Central memory CD8-positive, alpha-beta T cell (primary cell): ENCODE measurements around the gene NMNAT2.
"Not testable (repeated sequence)": the region's sequence is repeated elsewhere in the genome, so short reads cannot be mapped to it uniquely, and the experiment has no call there.

Experiments used
- ATAC-seq: fragments of 150-1000 bp; cut with Tn5 transposase; replicated peaks from 2 replicates; pipeline ENCODE4 v1.10.0; 2022; ENCODE audit warnings: mild to moderate bottlenecking, moderate FRiP score, moderate number of reproducible peaks; ENCODE audit not compliant: poor library complexity, severe bottlenecking; ENCODE audit errors: extremely low read depth
- DNase-seq, 2 donors: peaks; one replicate each; pipeline ENCODE4 v3.0.0; 2021; ENCODE audit warnings: low spot score in 2 of 2
- H3K27ac Mint-ChIP-seq: one replicate; pipeline ENCODE4 v1.8.0; 2022; ENCODE audit warnings: low read depth, mild to moderate bottlenecking, moderate library complexity, mixed read lengths
- H3K27me3 Mint-ChIP-seq: one replicate; pipeline ENCODE4 v1.8.0; 2022; ENCODE audit warnings: mixed read lengths
- H3K36me3 Mint-ChIP-seq: one replicate; pipeline ENCODE4 v1.8.0; 2022; ENCODE audit warnings: mild to moderate bottlenecking, moderate library complexity, mixed read lengths; ENCODE audit not compliant: insufficient read depth
- H3K4me1 Mint-ChIP-seq: one replicate; pipeline ENCODE4 v1.8.0; 2022; ENCODE audit warnings: mixed read lengths
- H3K4me3 Mint-ChIP-seq: one replicate; pipeline ENCODE4 v1.8.0; 2022; ENCODE audit warnings: mild to moderate bottlenecking, moderate library complexity, mixed read lengths
- H3K9me3 Mint-ChIP-seq: one replicate; pipeline ENCODE4 v1.8.0; 2022; ENCODE audit warnings: mixed read lengths

Gene NMNAT2

DNA sequence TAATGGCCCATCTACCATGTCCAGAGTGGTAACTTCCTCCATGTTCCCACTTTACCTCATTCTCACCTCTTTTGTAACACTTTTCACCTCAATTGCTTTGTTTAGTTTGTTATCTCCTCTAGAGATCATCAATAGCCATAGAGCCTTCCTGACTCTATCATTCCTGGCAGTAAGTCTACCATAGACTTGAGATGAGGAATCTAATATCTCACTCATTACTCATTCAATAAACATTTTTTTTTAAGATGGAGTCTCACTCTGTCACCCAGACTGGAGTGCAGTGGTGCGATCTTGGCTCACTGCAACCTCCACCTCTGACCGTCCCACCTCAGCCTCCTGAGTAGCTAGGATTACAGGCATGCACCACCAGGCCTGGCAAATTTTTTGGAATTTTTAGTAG, 7.1 kb downstream of the NMNAT2 start:
- Mint-ChIP-seq H3K27ac (no peak overlapping the region), H3K4me1 (peaks cover under 1% of the 10 kb centered on the region), H3K9me3 (no peaks in the 10 kb centered on the region), H3K4me3 (no peak overlapping the region), H3K36me3 (no peaks in the 10 kb centered on the region), H3K27me3 (peaks cover 30% of the 10 kb centered on the region)
- ATAC-seq (no peak), DNase-seq (no peak)

- Mint-ChIP-seq H3K36me3 (no peaks in the 10 kb centered on the region), H3K9me3 (no peaks in the 10 kb centered on the region), H3K27me3 (peaks cover 45% of the 10 kb centered on the region), H3K4me1 (no peaks in the 10 kb centered on the region), H3K4me3 (no peak overlapping the region), H3K27ac (no peak overlapping the region)
- ATAC-seq: no peak
- no peak for DNase-seq
Measured at GRCh38 chr1:183407961-183408360, 10.2 kb downstream of the NMNAT2 start.

GRCh38 chr1:183407474-183407873, 10.7 kb downstream of the NMNAT2 start:
- ATAC-seq: no peak
- no peaks in the 10 kb centered on the region for H3K9me3 Mint-ChIP-seq

GRCh38 chr1:183404476-183404875, 13.7 kb downstream of the NMNAT2 start:
- no peak for DNase-seq
- no peaks in the 10 kb centered on the region for H3K9me3 Mint-ChIP-seq
- no peaks in the 10 kb centered on the region for H3K36me3 Mint-ChIP-seq
- H3K4me1 Mint-ChIP-seq: no peaks in the 10 kb centered on the region
- no peak overlapping the region for H3K4me3 Mint-ChIP-seq
- no peak overlapping the region for H3K27ac Mint-ChIP-seq
- H3K27me3 Mint-ChIP-seq: peaks cover 59% of the 10 kb centered on the region
- no peak for ATAC-seq

More at GRCh38 chr1:183407474-183407873, 10.7 kb downstream of the NMNAT2 start:
- H3K27me3 Mint-ChIP-seq: peaks cover 48% of the 10 kb centered on the region
- DNase-seq: no peak
- no peaks in the 10 kb centered on the region for H3K36me3 Mint-ChIP-seq
- H3K4me3 Mint-ChIP-seq: no peak overlapping the region
- no peak overlapping the region for H3K27ac Mint-ChIP-seq
- no peaks in the 10 kb centered on the region for H3K4me1 Mint-ChIP-seq

GRCh38 chr1:183403498-183403897, 14.7 kb downstream of the NMNAT2 start:
- Mint-ChIP-seq H3K4me3 (no peak overlapping the region), H3K27me3 (peaks cover 68% of the 10 kb centered on the region), H3K27ac (no peak overlapping the region), H3K36me3 (no peaks in the 10 kb centered on the region), H3K9me3 (no peaks in the 10 kb centered on the region), H3K4me1 (no peaks in the 10 kb centered on the region)
- DNase-seq: no peak
- ATAC-seq: no peak

DNA sequence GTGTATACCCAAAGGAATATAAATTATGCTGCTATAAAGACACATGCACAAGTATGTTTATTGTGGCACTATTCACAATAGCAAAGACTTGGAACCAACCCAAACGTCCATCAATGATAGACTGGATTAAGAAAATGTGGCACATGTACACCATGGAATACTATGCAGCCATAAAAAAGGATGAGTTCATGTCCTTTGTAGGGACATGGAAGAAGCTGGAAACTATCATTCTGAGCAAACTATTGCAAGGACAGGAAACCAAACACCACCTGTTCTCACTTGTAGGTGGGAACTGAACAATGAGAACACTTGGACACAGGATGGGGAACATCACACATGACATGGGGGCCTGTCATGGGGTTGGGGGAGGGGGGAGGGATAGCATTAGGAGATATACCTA, 16.6 kb downstream of the NMNAT2 start:
- not testable (repeated sequence) for DNase-seq, ATAC-seq, H3K27ac Mint-ChIP-seq, H3K4me1 Mint-ChIP-seq, H3K9me3 Mint-ChIP-seq, H3K4me3 Mint-ChIP-seq, H3K36me3 Mint-ChIP-seq
- H3K27me3 Mint-ChIP-seq: peaks cover 77% of the 10 kb centered on the region

DNA sequence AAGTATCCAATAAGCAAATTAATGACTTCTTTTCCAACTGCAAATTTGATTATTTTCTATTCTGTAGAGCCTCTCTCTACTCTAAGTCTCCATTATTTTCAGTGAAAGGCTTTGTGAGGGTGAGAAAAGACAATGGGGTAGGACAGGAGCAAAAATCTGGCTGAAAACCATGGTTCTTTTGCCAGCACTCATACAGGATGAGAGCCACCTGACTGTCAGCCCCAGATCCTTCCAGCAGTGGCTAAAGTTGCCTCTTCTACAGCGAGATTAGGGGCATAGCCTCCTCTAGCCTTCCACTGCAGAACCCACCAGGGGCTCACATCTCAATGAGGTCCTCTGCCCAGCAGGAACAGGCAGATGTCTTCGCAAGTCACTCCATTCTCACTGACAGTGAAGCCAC, 23.7 kb downstream of the NMNAT2 start:
- no peaks in the 10 kb centered on the region for H3K4me1 Mint-ChIP-seq
- no peak overlapping the region for H3K4me3 Mint-ChIP-seq
- H3K36me3 Mint-ChIP-seq: peaks cover 2% of the 10 kb centered on the region
- no peak overlapping the region for H3K27ac Mint-ChIP-seq
- H3K9me3 Mint-ChIP-seq: no peaks in the 10 kb centered on the region
- ATAC-seq (no peak), DNase-seq (no peak)
- peaks cover 54% of the 10 kb centered on the region for H3K27me3 Mint-ChIP-seq

GRCh38 chr1:183391863-183392262, 26.3 kb downstream of the NMNAT2 start:
- Mint-ChIP-seq H3K27me3 (peaks cover 28% of the 10 kb centered on the region), H3K4me3 (no peak overlapping the region), H3K36me3 (peaks cover 2% of the 10 kb centered on the region), H3K27ac (no peak overlapping the region), H3K4me1 (no peaks in the 10 kb centered on the region), H3K9me3 (no peaks in the 10 kb centered on the region)
- ATAC-seq (no peak), DNase-seq (no peak)

- no peak for ATAC-seq
- Mint-ChIP-seq H3K4me3 (no peak overlapping the region), H3K9me3 (no peaks in the 10 kb centered on the region), H3K36me3 (peaks cover 2% of the 10 kb centered on the region), H3K4me1 (no peaks in the 10 kb centered on the region), H3K27me3 (peaks cover 15% of the 10 kb centered on the region), H3K27ac (no peak overlapping the region)
- no peak for DNase-seq
Measured at GRCh38 chr1:183390561-183390960, 27.6 kb downstream of the NMNAT2 start.

- H3K4me3 Mint-ChIP-seq: no peak overlapping the region
- no peak overlapping the region for H3K27ac Mint-ChIP-seq
- H3K9me3 Mint-ChIP-seq: no peaks in the 10 kb centered on the region
- ATAC-seq (no peak), DNase-seq (no peak)
- no peaks in the 10 kb centered on the region for H3K4me1 Mint-ChIP-seq
- H3K36me3 Mint-ChIP-seq: peaks cover 2% of the 10 kb centered on the region
- H3K27me3 Mint-ChIP-seq: peaks cover 5% of the 10 kb centered on the region
Measured at GRCh38 chr1:183388735-183389134, 29.4 kb downstream of the NMNAT2 start.

DNA sequence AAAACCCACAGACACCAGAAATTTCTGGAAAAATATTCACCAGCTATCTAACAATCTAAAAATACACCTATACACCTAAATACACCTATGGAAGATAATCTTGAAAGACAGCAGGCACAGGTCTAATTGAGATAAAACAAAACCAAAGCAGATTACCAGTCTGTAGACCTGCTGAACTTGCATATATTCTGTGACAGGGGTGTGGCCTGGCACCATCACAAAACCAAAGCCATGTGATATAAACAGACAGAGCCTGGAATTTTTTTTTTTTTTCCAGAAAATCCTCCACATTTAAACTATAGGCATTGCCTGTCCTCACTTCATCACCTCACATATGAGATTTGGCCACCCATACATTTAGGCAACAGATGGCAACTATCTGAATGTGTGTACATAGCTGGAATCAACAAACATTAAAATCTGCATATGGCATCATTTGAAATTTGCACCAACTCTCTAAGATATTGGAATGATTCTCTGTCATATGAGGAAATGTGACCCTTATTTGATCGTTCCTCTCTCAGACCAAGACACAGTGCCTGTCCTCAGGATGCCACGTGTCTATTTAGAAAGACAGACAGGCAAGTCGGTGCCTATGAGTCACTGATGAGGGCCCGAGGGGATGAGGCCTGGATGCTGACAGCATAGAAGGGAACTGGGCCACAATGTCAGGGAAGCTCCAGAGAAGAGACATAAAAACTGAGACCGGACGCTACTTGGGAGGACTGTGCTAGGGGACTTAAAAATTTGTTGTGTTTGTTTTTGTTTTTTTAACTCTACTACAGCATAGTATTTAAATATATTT, 32.6 kb downstream of the NMNAT2 start:
- peaks cover 2% of the 10 kb centered on the region for H3K36me3 Mint-ChIP-seq
- no peaks in the 10 kb centered on the region for H3K4me1 Mint-ChIP-seq
- H3K27me3 Mint-ChIP-seq: peaks cover 26% of the 10 kb centered on the region
- DNase-seq (no peak), ATAC-seq (no peak)
- no peaks in the 10 kb centered on the region for H3K9me3 Mint-ChIP-seq
- H3K4me3 Mint-ChIP-seq: no peak overlapping the region
- no peak overlapping the region for H3K27ac Mint-ChIP-seq

GRCh38 chr1:183379951-183380350, 38.2 kb downstream of the NMNAT2 start:
- peaks cover 58% of the 10 kb centered on the region for H3K27me3 Mint-ChIP-seq
- no peak for DNase-seq
- no peaks in the 10 kb centered on the region for H3K4me1 Mint-ChIP-seq
- no peaks in the 10 kb centered on the region for H3K9me3 Mint-ChIP-seq
- H3K4me3 Mint-ChIP-seq: no peak overlapping the region
- no peaks in the 10 kb centered on the region for H3K36me3 Mint-ChIP-seq
- ATAC-seq: no peak
- H3K27ac Mint-ChIP-seq: no peak overlapping the region

- Mint-ChIP-seq H3K9me3 (no peaks in the 10 kb centered on the region), H3K4me3 (no peak overlapping the region), H3K4me1 (no peaks in the 10 kb centered on the region), H3K27ac (no peak overlapping the region), H3K27me3 (peaks cover 42% of the 10 kb centered on the region), H3K36me3 (no peaks in the 10 kb centered on the region)
- DNase-seq (no peak), ATAC-seq (no peak)
Measured at GRCh38 chr1:183375381-183375780, 42.8 kb downstream of the NMNAT2 start.
